CD4-positive, CD25-positive, alpha-beta regulatory T cell (primary cell): ENCODE results near the gene EML1. TPM values are rescaled to one million over a fixed set of nuclear protein-coding genes. Genes with fewer than 3 reads are reported as not detected.

ENCODE experiments used
- polyA plus RNA-seq, 4 donors: library from polyadenylated mRNA; unstranded; fragments of 300-500 nt; fragmentation: Illumina TruSeq; gene quantifications; one replicate each; pipeline ENCODE4 v1.2.3, GENCODE V29; 2021
- total RNA-seq: library from RNA; stranded (reverse); gene quantifications from one replicate; pipeline ENCODE4 v1.2.3, GENCODE V29; 2022

Gene EML1
- total and polyA plus RNA-seq, 5 donors from 2014 or later = not detected

Other genes with a start within 250 kb of the EML1 start
- 6.3 TPM for gene CCDC85C, start 189.2 kb upstream of the EML1 start, total RNA-seq
- 1 to 10 TPM in 1 of 4 donors, under 1 TPM in 3; 0.62 to 2.4 (median 0.84) TPM for gene CCDC85C, start 189.2 kb upstream of the EML1 start, polyA plus RNA-seq
- gene HHIPL1, start 148.3 kb upstream of the EML1 start, total RNA-seq = not detected
- under 1 TPM in 1 of 4 donors, not detected in 3; 0.23 TPM for gene HHIPL1, start 148.3 kb upstream of the EML1 start, polyA plus RNA-seq
- gene CYP46A1, start 109.1 kb upstream of the EML1 start, total RNA-seq = not detected
- gene CYP46A1, start 109.1 kb upstream of the EML1 start, polyA plus RNA-seq = not detected